ENCODE data around the gene ETV4. TPM values are rescaled to one million over a fixed set of nuclear protein-coding genes. Genes with fewer than 3 reads are reported as not detected.

ETV4 gene
- total and polyA plus RNA-seq, 2 of the 13 experiments (the other 11 are each of a cell fraction or from before 2014, with no cell fraction given) = 128 to 330 TPM

DNA sequence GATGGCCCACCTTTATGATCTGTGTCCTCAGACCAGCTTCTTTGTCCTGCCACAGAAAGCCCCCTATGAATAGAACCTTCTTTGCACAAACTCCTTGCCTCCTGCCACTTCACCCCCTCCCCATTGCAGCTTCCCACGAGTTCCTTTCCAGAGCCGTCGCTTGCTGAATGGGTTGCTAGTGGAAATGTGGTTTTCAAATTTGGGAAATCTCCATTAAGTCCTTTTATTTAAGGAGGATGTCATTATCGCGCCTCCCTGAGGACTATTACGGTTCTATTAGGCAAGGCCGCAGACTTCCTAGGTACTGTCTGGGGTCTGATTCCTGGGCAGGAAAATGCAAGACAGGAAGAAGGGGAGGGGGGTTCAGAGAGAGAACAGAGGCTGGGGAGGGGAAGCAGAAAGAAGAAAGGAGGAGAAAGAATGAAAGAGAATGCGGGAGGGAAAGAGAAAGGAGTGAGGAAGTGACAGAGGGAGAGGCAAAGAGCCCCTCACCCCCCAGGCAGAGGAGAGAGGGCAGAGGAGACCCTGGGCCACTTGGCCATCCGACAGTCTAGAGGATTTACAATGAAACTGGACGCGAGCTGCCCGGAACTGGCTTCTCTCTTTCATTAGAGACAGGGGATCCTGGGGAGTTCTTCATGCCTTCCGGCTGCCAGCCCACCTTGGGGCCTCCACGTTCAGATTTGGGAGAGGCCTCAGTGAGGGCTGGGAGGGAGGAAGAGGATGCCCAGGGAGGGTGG lies 31.7 kb upstream of the ETV4 start:
- no peaks in the 10 kb centered on the region for H3K36me3 ChIP-seq (replicated peaks in 1 of 2; ENCODE audit: control insufficient read depth in 1 of 2, insufficient read depth in 2 of 2, low read length in 2 of 2)
- no peaks in the 10 kb centered on the region for H4K20me1 ChIP-seq (ENCODE audit: insufficient read depth, low read length)
- peak overlapping the region; percentile 84 for H3K4me2 ChIP-seq (ENCODE audit: low read depth, low read length)
- H3K79me2 ChIP-seq (ENCODE audit: insufficient read depth, low read length) = no peaks in the 10 kb centered on the region
- ChIA-PET POLR2A (interaction anchor here (0.6 to 8.9 kb wide), 7 partner anchors 31 to 107 kb away, joined by 3 to 221 read pairs (median 13); partner anchors contain the start of gene ETV4), CTCF (ENCODE audit: low intra/inter-chr PET ratio, low total read pairs) (interaction anchor here (1.0 to 4.6 kb wide), 3 partner anchors 34 to 182 kb away, joined by 3 to 55 read pairs (median 3); no protein-coding TSS in a partner anchor)
- H3K4me3 ChIP-seq (replicated peaks in 1 of 3; ENCODE audit: insufficient read depth in 1 of 3, low read depth in 2 of 3, low read length in 3 of 3) = no peak overlapping the region
- no peak overlapping the region for H3K27ac ChIP-seq (ENCODE audit: extremely low read length, insufficient read depth, low read length)
- FAIRE-seq (no peak), DNase-seq (ENCODE audit: low spot score) (no peak), ATAC-seq (no peak)
- no peak overlapping the region for H2AFZ ChIP-seq (ENCODE audit: low read length)
- H3K9ac ChIP-seq (ENCODE audit: insufficient read depth, low read depth, low read length) = no peak overlapping the region
- WGBS (ENCODE audit: low lambda C conversion rate) = 91% methylated on average over 14 of the region's 14 CpGs
- H3K27me3 ChIP-seq (ENCODE audit: control insufficient read depth in 1 of 2, insufficient read depth in 2 of 2, low read length in 2 of 2) = no peaks in the 10 kb centered on the region
- in situ Hi-C loops (cut with HindIII; ENCODE audit: extremely low pct_ligation_motif_present, low pct_unique_long_range_greater_than_20kb) (loop anchor here (5.0 kb wide), 1 partner anchor 179 kb away; the partner anchor contains the start of gene SOST), intact Hi-C loops (cut with micrococcal nuclease; ENCODE audit: unreplicated experiment) (no loop called here)
- H3K9me3 ChIP-seq (ENCODE audit: low read length) = no peaks in the 10 kb centered on the region
- TF ChIP-seq ZSCAN21 (CRISPR knock-in tag; IDR thresholded peaks at IDR 0.05; ENCODE audit: borderline replicate concordance) = 0 out of 2 replicates have a peak, but pooled peaks have one; percentile 2
- TF ChIP-seq ZNF160 (CRISPR knock-in tag; IDR thresholded peaks at IDR 0.05) = no peak
- no peak for TF ChIP-seq RBAK (CRISPR knock-in tag; IDR thresholded peaks at IDR 0.05)
- TF ChIP-seq ZFP36 (IDR thresholded peaks at IDR 0.05; ENCODE audit: borderline replicate concordance, low read depth, low read length, partially characterized antibody) = no peak
- 0 out of 2 replicates have a peak, but pooled peaks have one; percentile 31 for TF ChIP-seq ZNF558 (CRISPR knock-in tag; IDR thresholded peaks at IDR 0.05; ENCODE audit: borderline replicate concordance)
- TF ChIP-seq, protein P1, sequence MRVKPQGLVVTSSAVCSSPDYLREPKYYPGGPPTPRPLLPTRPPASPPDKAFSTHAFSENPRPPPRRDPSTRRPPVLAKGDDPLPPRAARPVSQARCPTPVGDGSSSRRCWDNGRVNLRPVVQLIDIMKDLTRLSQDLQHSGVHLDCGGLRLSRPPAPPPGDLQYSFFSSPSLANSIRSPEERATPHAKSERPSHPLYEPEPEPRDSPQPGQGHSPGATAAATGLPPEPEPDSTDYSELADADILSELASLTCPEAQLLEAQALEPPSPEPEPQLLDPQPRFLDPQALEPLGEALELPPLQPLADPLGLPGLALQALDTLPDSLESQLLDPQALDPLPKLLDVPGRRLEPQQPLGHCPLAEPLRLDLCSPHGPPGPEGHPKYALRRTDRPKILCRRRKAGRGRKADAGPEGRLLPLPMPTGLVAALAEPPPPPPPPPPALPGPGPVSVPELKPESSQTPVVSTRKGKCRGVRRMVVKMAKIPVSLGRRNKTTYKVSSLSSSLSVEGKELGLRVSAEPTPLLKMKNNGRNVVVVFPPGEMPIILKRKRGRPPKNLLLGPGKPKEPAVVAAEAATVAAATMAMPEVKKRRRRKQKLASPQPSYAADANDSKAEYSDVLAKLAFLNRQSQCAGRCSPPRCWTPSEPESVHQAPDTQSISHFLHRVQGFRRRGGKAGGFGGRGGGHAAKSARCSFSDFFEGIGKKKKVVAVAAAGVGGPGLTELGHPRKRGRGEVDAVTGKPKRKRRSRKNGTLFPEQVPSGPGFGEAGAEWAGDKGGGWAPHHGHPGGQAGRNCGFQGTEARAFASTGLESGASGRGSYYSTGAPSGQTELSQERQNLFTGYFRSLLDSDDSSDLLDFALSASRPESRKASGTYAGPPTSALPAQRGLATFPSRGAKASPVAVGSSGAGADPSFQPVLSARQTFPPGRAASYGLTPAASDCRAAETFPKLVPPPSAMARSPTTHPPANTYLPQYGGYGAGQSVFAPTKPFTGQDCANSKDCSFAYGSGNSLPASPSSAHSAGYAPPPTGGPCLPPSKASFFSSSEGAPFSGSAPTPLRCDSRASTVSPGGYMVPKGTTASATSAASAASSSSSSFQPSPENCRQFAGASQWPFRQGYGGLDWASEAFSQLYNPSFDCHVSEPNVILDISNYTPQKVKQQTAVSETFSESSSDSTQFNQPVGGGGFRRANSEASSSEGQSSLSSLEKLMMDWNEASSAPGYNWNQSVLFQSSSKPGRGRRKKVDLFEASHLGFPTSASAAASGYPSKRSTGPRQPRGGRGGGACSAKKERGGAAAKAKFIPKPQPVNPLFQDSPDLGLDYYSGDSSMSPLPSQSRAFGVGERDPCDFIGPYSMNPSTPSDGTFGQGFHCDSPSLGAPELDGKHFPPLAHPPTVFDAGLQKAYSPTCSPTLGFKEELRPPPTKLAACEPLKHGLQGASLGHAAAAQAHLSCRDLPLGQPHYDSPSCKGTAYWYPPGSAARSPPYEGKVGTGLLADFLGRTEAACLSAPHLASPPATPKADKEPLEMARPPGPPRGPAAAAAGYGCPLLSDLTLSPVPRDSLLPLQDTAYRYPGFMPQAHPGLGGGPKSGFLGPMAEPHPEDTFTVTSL (CRISPR knock-in tag; IDR thresholded peaks at IDR 0.05; ENCODE audit: borderline replicate concordance) = no peak
- TF ChIP-seq, protein P2, sequence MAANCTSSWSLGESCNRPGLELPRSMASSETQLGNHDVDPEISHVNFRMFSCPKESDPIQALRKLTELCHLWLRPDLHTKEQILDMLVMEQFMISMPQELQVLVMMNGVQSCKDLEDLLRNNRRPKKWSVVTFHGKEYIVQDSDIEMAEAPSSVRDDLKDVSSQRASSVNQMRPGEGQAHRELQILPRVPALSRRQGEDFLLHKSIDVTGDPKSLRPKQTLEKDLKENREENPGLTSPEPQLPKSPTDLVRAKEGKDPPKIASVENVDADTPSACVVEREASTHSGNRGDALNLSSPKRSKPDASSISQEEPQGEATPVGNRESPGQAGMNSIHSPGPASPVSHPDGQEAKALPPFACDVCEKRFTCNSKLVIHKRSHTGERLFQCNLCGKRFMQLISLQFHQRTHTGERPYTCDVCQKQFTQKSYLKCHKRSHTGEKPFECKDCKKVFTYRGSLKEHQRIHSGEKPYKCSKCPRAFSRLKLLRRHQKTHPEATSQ (CRISPR knock-in tag; IDR thresholded peaks at IDR 0.05; ENCODE audit: borderline replicate concordance) = no peak
- TF ChIP-seq ZBTB7A (CRISPR knock-in tag; IDR thresholded peaks at IDR 0.05) = no peak
- peaks cover 100% of the 10 kb centered on the region for H3K4me1 ChIP-seq (ENCODE audit: insufficient read depth, low read length)
- BruUV-seq (replicated peaks) = no TSS peak
